ENCODE results near the gene POC1A. TPM values are rescaled to one million over a fixed set of nuclear protein-coding genes. Genes with fewer than 3 reads are reported as not detected.

The POC1A gene
- total and polyA plus RNA-seq, 2 donors (not counting 3 experiments of a cell fraction or from before 2014, with no cell fraction given), result 14.8 to 19.4 TPM

DNA sequence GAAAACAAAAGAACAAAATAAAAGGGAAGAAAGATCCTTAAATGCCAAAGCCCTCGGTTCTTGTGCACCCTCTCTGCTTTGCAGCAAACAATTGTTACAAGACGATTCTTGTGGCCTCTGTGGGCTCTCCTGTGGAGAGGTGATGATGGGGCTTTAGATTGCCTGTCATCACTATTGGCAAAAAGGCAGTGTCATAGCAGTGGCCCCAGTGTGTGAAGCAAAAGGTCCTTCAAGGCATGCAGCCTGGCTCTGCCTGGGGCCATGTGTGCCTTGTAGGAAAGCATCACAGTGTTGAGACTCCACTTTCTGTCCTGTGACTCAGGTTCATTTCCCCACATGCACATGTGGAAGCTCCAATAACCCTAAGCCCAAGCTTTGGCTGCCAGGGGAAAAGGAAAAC, 43.7 kb downstream of the POC1A start:
- H3K9me1 ChIP-seq (replicated peaks; ENCODE audit: control insufficient read depth, extremely low read depth, insufficient read depth, low read length), result no peaks in the 10 kb centered on the region
- no peak overlapping the region for H3K4me3 ChIP-seq (replicated peaks in 1 of 3; ENCODE audit: insufficient read depth in 1 of 3, low read depth in 1 of 3, low read length in 3 of 3)
- no peaks in the 10 kb centered on the region for H4K20me1 ChIP-seq (replicated peaks; ENCODE audit: control insufficient read depth, extremely low read depth, insufficient read depth, low read length)
- no peak overlapping the region for H3K9ac ChIP-seq (replicated peaks; ENCODE audit: extremely low read depth, insufficient read depth, low read length)
- dilution Hi-C loops (cut with MboI; ENCODE audit: extremely low pct_ligation_motif_present, low sequenced_read_pairs) (no loop called here), intact Hi-C loops (cut with micrococcal nuclease) (no loop called here)
- no peak overlapping the region for H2AFZ ChIP-seq (ENCODE audit: low read depth, low read length)
- CTCF ChIA-PET, result interaction anchor here (1.5 to 2.1 kb wide), 4 partner anchors 10 to 88 kb away, joined by 3 to 5 read pairs (median 4); no protein-coding TSS in a partner anchor
- H3K4me2 ChIP-seq (ENCODE audit: insufficient read depth, low read length), result no peak overlapping the region
- no peaks in the 10 kb centered on the region for H3K27me3 ChIP-seq (ENCODE audit: control insufficient read depth in 2 of 2, insufficient read depth in 2 of 2, low read length in 2 of 2)
- POLR2A ChIA-PET, result no interaction called here
- FAIRE-seq, result no peak
- TF ChIP-seq MYC (IDR thresholded peaks at IDR 0.05; ENCODE audit: low read depth, low read length), result no peak
- BruUV-seq (replicated peaks), result no TSS peak
- H3K79me2 ChIP-seq (ENCODE audit: control insufficient read depth, insufficient read depth, low read length), result no peaks in the 10 kb centered on the region
- H3K9me3 ChIP-seq (replicated peaks; ENCODE audit: control insufficient read depth, insufficient read depth, low read length), result no peaks in the 10 kb centered on the region
- H3K4me1 ChIP-seq (ENCODE audit: control insufficient read depth, extremely low read depth, insufficient read depth, low read length), result peaks cover 3% of the 10 kb centered on the region
- no peaks in the 10 kb centered on the region for H3K36me3 ChIP-seq (ENCODE audit: control insufficient read depth in 2 of 2, extremely low read depth in 1 of 2, insufficient read depth in 2 of 2, low read length in 2 of 2)
- DNase-seq (ENCODE audit: low read depth, low spot score), result no peak
- H3K27ac ChIP-seq (ENCODE audit: insufficient read depth, low read depth, low read length), result no peak overlapping the region

- BruUV-seq (replicated peaks), result no TSS peak
- no peak overlapping the region for H3K27ac ChIP-seq (ENCODE audit: insufficient read depth, low read depth, low read length)
- H4K20me1 ChIP-seq (replicated peaks; ENCODE audit: control insufficient read depth, extremely low read depth, insufficient read depth, low read length), result no peaks in the 10 kb centered on the region
- no peaks in the 10 kb centered on the region for H3K9me1 ChIP-seq (replicated peaks; ENCODE audit: control insufficient read depth, extremely low read depth, insufficient read depth, low read length)
- no peak overlapping the region for H3K4me2 ChIP-seq (ENCODE audit: insufficient read depth, low read length)
- no peaks in the 10 kb centered on the region for H3K27me3 ChIP-seq (ENCODE audit: control insufficient read depth in 2 of 2, insufficient read depth in 2 of 2, low read length in 2 of 2)
- no peaks in the 10 kb centered on the region for H3K36me3 ChIP-seq (ENCODE audit: control insufficient read depth in 2 of 2, extremely low read depth in 1 of 2, insufficient read depth in 2 of 2, low read length in 2 of 2)
- no peaks in the 10 kb centered on the region for H3K9me3 ChIP-seq (replicated peaks; ENCODE audit: control insufficient read depth, insufficient read depth, low read length)
- DNase-seq (ENCODE audit: low read depth, low spot score), result peak; percentile 79
- no peak overlapping the region for H3K4me3 ChIP-seq (replicated peaks in 1 of 3; ENCODE audit: insufficient read depth in 1 of 3, low read depth in 1 of 3, low read length in 3 of 3)
- no peak overlapping the region for H3K9ac ChIP-seq (replicated peaks; ENCODE audit: extremely low read depth, insufficient read depth, low read length)
- peaks cover 3% of the 10 kb centered on the region for H3K4me1 ChIP-seq (ENCODE audit: control insufficient read depth, extremely low read depth, insufficient read depth, low read length)
- no peak overlapping the region for H2AFZ ChIP-seq (ENCODE audit: low read depth, low read length)
- ChIA-PET POLR2A (no interaction called here), CTCF (interaction anchor here (0.8 to 2.1 kb wide), 13 partner anchors 10 to 108 kb away, joined by 3 to 12 read pairs (median 5); partner anchors contain the start of gene DUSP7)
- dilution Hi-C loops (cut with MboI; ENCODE audit: extremely low pct_ligation_motif_present, low sequenced_read_pairs), result no loop called here
- TF ChIP-seq FOS (IDR thresholded peaks at IDR 0.05; ENCODE audit: borderline replicate concordance, insufficient read depth, low read length) (no peak), GATA2 (IDR thresholded peaks at IDR 0.05; ENCODE audit: insufficient read depth, insufficient read length, low read depth, low read length) (peak; percentile 21), POLR2A (IDR thresholded peaks at IDR 0.05; ENCODE audit: low read depth, low read length) (no peak), MYC (IDR thresholded peaks at IDR 0.05; ENCODE audit: low read depth, low read length) (no peak)
- intact Hi-C loops (cut with micrococcal nuclease), result no loop called here
- no peak for FAIRE-seq
- no peaks in the 10 kb centered on the region for H3K79me2 ChIP-seq (ENCODE audit: control insufficient read depth, insufficient read depth, low read length)
Observed at GRCh38 chr3:52109611-52110301, 44.5 kb downstream of the POC1A start.

Measured in endothelial cell of umbilical vein (primary cell).